Measurements from ENCODE around the gene GLE1.
"Not testable (repeated sequence)": the region's sequence is repeated elsewhere in the genome, so short reads cannot be mapped to it uniquely, and the experiment has no call there.

GLE1 gene

DNA sequence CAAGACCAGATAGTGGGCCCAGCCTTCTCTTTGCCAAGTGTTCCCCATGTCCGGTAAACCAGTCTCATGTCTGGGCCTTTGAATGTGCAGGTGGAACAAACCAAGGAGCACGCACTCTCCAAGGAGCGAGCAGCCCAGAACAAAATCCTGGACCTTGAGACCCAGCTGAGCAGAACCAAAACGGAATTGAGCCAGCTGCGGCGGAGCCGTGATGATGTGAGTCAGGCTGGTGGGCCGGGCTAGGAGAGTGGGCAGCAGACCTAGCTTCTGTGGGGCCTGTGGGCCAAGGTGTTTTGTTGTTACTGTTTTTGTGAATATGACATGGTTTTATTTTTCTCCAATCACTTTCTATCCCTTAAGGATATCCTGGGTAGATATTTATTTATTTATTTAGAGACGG lies 5.6 kb upstream of the GLE1 start:
- no peak overlapping the region for H3K27ac ChIP-seq
- peaks cover 73% of the 10 kb centered on the region for H3K36me3 ChIP-seq
- DNase-seq, result no peak

DNA sequence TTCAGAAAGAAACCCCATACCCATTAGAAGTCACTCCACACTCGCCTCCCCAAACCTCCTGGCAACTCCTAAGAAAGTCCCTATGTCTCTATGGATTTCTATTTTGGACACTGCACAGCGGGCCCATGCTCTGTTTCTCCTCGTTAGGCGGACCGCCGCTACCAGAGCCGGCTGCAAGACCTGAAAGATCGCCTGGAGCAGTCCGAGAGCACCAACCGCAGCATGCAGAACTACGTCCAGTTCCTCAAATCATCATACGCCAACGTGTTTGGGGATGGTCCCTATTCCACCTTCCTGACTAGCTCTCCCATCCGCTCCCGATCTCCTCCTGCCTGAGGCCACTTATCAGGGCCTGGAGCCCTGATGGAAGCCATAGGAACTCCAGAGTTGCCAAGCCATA lies 4.6 kb upstream of the GLE1 start:
- TF ChIP-seq, protein P1, sequence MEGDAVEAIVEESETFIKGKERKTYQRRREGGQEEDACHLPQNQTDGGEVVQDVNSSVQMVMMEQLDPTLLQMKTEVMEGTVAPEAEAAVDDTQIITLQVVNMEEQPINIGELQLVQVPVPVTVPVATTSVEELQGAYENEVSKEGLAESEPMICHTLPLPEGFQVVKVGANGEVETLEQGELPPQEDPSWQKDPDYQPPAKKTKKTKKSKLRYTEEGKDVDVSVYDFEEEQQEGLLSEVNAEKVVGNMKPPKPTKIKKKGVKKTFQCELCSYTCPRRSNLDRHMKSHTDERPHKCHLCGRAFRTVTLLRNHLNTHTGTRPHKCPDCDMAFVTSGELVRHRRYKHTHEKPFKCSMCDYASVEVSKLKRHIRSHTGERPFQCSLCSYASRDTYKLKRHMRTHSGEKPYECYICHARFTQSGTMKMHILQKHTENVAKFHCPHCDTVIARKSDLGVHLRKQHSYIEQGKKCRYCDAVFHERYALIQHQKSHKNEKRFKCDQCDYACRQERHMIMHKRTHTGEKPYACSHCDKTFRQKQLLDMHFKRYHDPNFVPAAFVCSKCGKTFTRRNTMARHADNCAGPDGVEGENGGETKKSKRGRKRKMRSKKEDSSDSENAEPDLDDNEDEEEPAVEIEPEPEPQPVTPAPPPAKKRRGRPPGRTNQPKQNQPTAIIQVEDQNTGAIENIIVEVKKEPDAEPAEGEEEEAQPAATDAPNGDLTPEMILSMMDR (IDR thresholded peaks at IDR 0.05; ENCODE audit: low read depth, low read length), result no peak
- Histone ChIP-seq H3K36me3 (peaks cover 64% of the 10 kb centered on the region), H3K9me3 (ENCODE audit: severe bottlenecking) (no peaks in the 10 kb centered on the region), H3K27me3 (ENCODE audit: insufficient read depth, low read depth, severe bottlenecking) (no peaks in the 10 kb centered on the region), H3K4me3 (ENCODE audit: low read depth, low read length) (no peak overlapping the region), H3K27ac (no peak overlapping the region)
- DNase-seq, result no peak

More for the DNA sequence above, 5.6 kb upstream of the GLE1 start:
- no peak overlapping the region for H3K4me3 ChIP-seq (ENCODE audit: low read depth, low read length)
- no peaks in the 10 kb centered on the region for H3K27me3 ChIP-seq (ENCODE audit: insufficient read depth, low read depth, severe bottlenecking)
- TF ChIP-seq, protein P1 (IDR thresholded peaks at IDR 0.05; ENCODE audit: low read depth, low read length), result no peak
- no peaks in the 10 kb centered on the region for H3K9me3 ChIP-seq (ENCODE audit: severe bottlenecking)

DNA sequence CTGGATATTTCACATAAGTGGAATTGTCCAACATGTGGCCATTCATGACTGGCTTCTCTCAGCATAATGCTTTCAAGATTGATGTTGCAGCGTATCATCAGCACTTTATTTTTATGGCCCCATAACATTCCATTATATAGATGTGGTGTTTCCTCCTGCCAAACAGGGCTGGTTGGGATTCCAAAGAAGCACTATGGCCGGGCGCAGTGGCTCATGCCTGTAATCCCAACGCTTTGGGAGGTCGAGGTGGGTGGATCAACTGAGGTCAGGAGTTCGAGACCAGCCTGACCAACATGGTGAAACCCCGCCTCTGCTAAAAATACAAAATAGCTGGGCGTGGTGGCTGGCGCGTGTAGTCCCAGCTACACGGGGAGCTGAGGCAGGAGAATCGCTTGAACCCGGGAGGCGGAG lies 1.1 kb upstream of the GLE1 start:
- H3K36me3 ChIP-seq, result peaks cover 37% of the 10 kb centered on the region
- H3K4me3 ChIP-seq (ENCODE audit: low read depth, low read length); H3K27me3 ChIP-seq (ENCODE audit: insufficient read depth, low read depth, severe bottlenecking); H3K9me3 ChIP-seq (ENCODE audit: severe bottlenecking); DNase-seq; H3K27ac ChIP-seq: not testable (repeated sequence)

DNA sequence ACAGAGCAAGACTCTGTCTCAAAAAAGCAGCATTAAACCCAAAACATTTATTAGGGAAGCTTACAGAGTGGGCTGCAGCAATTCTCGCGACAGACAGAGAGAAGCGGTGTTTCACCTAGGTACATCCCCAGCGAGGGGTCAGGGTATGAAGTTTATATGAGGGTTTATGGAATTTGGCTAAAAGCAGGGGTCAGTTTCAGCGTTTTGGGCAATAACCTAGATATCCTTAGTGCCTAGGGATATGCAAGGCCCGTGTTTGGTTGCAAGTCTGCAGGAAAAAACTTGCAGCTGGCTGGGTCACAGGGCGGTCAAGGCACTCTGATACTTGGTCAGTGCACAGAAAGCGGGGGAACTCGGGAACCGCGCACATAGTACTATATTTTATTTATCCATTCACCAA lies 649 bp upstream of the GLE1 start:
- H3K4me3 ChIP-seq (ENCODE audit: low read depth, low read length), result peak overlapping the region; percentile 82
- H3K27me3 ChIP-seq (ENCODE audit: insufficient read depth, low read depth, severe bottlenecking), result no peaks in the 10 kb centered on the region
- no peaks in the 10 kb centered on the region for H3K9me3 ChIP-seq (ENCODE audit: severe bottlenecking)
- no peak for DNase-seq
- H3K27ac ChIP-seq, result peak overlapping the region; percentile 74
- TF ChIP-seq, protein P1 (IDR thresholded peaks at IDR 0.05; ENCODE audit: low read depth, low read length), result no peak
- H3K36me3 ChIP-seq, result peaks cover 36% of the 10 kb centered on the region

DNA sequence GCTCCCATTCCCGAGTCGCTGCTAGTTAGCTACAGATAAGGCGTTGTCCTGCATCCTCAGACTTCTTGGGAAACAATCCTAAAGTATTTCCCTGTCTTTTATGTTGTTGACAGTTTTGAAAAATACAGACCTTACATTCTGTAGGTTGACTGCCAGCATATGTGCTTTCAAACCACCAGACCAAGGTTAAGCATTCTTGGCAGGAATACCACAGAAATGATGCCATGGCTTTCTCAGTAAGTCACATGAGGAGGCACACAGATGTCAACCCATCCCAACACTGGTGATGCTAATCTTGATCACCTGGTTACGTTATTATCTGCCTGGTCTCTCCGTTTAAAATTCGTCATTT lies 871 bp downstream of the GLE1 start:
- TF ChIP-seq, protein P1 (IDR thresholded peaks at IDR 0.05; ENCODE audit: low read depth, low read length), result no peak
- Histone ChIP-seq H3K27ac (peak overlapping the region; percentile 74), H3K36me3 (peaks cover 34% of the 10 kb centered on the region), H3K9me3 (ENCODE audit: severe bottlenecking) (no peaks in the 10 kb centered on the region), H3K4me3 (ENCODE audit: low read depth, low read length) (peak overlapping the region; percentile 82), H3K27me3 (ENCODE audit: insufficient read depth, low read depth, severe bottlenecking) (no peaks in the 10 kb centered on the region)
- no peak for DNase-seq

DNA sequence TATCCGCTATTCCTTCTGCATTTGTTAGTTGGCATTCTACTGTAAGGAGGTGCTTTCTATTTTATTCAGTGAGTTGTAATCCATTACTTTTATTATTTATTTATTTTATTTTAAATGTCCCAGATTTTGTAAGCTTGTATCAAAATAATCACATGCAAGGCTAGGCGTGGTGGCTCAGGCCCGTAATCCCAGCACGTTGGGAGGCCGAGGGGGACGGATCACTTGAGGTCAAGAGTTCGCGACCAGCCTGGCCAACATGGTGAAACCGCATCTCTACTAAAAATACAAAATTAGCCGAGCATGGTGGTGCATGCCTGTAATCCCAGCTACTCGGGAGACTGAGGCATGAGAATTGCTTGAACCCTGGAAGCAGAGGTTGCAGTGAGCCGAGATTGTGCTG lies 1.4 kb downstream of the GLE1 start:
- not testable (repeated sequence) for H3K4me3 ChIP-seq (ENCODE audit: low read depth, low read length); H3K9me3 ChIP-seq (ENCODE audit: severe bottlenecking); H3K27ac ChIP-seq; DNase-seq; H3K27me3 ChIP-seq (ENCODE audit: insufficient read depth, low read depth, severe bottlenecking)
- peaks cover 34% of the 10 kb centered on the region for H3K36me3 ChIP-seq

DNA sequence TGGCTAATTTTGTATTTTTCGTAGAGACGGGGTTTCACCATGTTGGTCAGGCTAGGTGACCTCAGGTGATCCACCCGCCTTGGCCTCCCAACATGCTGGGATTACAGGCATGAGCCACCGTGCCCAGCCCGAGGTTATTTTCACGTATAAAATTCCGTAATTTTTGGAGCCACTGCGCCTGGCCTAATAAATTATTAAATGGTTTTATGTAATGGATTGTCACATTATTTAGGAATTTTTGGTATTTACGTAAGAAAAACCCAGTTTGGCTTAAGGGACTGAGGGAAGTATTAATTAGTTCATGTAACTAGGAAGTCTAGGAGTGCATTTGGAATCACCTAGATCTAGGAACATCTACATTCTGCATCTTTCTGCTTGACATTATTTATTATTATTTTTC lies 8.3 kb downstream of the GLE1 start:
- TF ChIP-seq, protein P1 (IDR thresholded peaks at IDR 0.05; ENCODE audit: low read depth, low read length), result no peak
- no peaks in the 10 kb centered on the region for H3K27me3 ChIP-seq (ENCODE audit: insufficient read depth, low read depth, severe bottlenecking)
- DNase-seq, result no peak
- H3K27ac ChIP-seq, result no peak overlapping the region
- H3K4me3 ChIP-seq (ENCODE audit: low read depth, low read length), result no peak overlapping the region
- H3K36me3 ChIP-seq, result peaks cover 72% of the 10 kb centered on the region
- H3K9me3 ChIP-seq (ENCODE audit: severe bottlenecking), result no peaks in the 10 kb centered on the region

Measured in WERI-Rb-1 (cell line).